ENCODE data around the gene SNPH.

Gene SNPH

GRCh38 chr20:1298888-1299511 is 32.9 kb downstream of the SNPH start:
- H3K4me3 ChIP-seq (ENCODE audit: low read depth, low read length) = no peak overlapping the region
- no peak for DNase-seq (ENCODE audit: low read depth)
- in situ Hi-C loops (cut with HindIII; ENCODE audit: low sequenced_read_pairs) = no loop called here
- TF ChIP-seq CTCF (IDR thresholded peaks at IDR 0.05; ENCODE audit: low read depth, low read length, missing control alignments) = no peak

GRCh38 chr20:1299522-1299921 is 33.4 kb downstream of the SNPH start:
- peak; percentile 14 for TF ChIP-seq CTCF (IDR thresholded peaks at IDR 0.05; ENCODE audit: low read depth, low read length, missing control alignments)
- no peak overlapping the region for H3K4me3 ChIP-seq (ENCODE audit: low read depth, low read length)
- in situ Hi-C loops (cut with HindIII; ENCODE audit: low sequenced_read_pairs) = no loop called here
- DNase-seq (ENCODE audit: low read depth) = no peak

- no peak for DNase-seq (ENCODE audit: low read depth)
- no peak for TF ChIP-seq CTCF (IDR thresholded peaks at IDR 0.05; ENCODE audit: low read depth, low read length, missing control alignments)
- in situ Hi-C loops (cut with HindIII; ENCODE audit: low sequenced_read_pairs) = no loop called here
- H3K4me3 ChIP-seq (ENCODE audit: low read depth, low read length) = no peak overlapping the region
Observed at GRCh38 chr20:1300083-1300840, 34.2 kb downstream of the SNPH start.

GRCh38 chr20:1301031-1301529 is 35.0 kb downstream of the SNPH start:
- in situ Hi-C loops (cut with HindIII; ENCODE audit: low sequenced_read_pairs) = no loop called here
- no peak for TF ChIP-seq CTCF (IDR thresholded peaks at IDR 0.05; ENCODE audit: low read depth, low read length, missing control alignments)
- H3K4me3 ChIP-seq (ENCODE audit: low read depth, low read length) = no peak overlapping the region
- DNase-seq (ENCODE audit: low read depth) = peak; percentile 20

- no peak overlapping the region for H3K4me3 ChIP-seq (ENCODE audit: low read depth, low read length)
- in situ Hi-C loops (cut with HindIII; ENCODE audit: low sequenced_read_pairs) = no loop called here
- TF ChIP-seq CTCF (IDR thresholded peaks at IDR 0.05; ENCODE audit: low read depth, low read length, missing control alignments) = no peak
- peak; percentile 3 for DNase-seq (ENCODE audit: low read depth)
Observed at GRCh38 chr20:1302685-1303541, 36.8 kb downstream of the SNPH start.
